GM12891 (cell line): ENCODE data around the gene CBFA2T3.

Source experiments
- POLR2A ChIP-seq: IDR thresholded peaks from 2 replicates; pipeline ENCODE4 v1.6.1; 2011; ENCODE audit warnings: low read depth, low read length, control low read depth
- POLR2AphosphoS5 ChIP-seq: IDR thresholded peaks from 2 replicates; pipeline ENCODE4 v1.6.1; 2011; ENCODE audit warnings: low read depth, low read length, control low read depth
- SPI1 ChIP-seq: IDR thresholded peaks from 2 replicates; pipeline ENCODE4 v1.6.1; 2011; ENCODE audit warnings: low read depth, low read length, control low read depth
- TAF1 ChIP-seq: IDR thresholded peaks from 2 replicates; pipeline ENCODE4 v1.6.1; 2011; ENCODE audit warnings: low read depth, low read length, control low read depth

DNA sequence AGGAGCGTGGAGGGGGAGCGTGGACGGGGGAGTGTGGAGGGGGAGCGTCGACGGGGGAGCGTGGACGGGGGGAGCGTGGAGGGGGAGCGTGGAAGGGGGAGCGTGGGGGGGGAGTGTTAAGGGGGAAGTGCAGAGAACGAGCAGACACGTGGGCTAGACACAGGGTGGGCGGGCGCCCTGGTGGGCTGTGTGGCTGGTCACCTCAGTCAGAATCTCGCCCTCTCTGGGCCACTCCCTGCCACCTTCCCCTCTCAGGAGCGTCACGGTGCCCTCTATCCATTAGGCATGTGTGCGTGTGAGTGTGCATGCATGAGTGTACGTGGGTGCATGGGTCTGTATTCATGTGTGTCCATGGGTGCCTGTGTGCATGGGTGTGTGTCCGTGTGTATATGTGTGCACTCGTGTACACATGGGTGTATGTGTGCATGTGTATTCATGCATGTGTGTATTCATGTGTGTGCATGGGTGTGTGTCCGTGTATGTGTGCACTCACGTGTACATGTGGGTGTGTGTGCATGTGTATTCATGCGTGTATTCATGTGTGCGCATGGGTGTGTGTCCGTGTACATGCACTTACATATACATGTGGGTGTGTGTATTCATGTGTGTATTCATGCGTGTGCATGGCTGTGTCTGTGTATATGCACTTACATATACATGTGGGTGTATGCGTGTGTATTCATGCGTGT, 61.2 kb downstream of the CBFA2T3 start:
- no peak for TF ChIP-seq POLR2A
- no peak for TF ChIP-seq POLR2AphosphoS5
- TF ChIP-seq TAF1 = no peak
- no peak for TF ChIP-seq SPI1
